GM23338 (cell line): ENCODE measurements around the gene UBALD2. TPM values are rescaled to one million over a fixed set of nuclear protein-coding genes. Genes with fewer than 3 reads are reported as not detected.

Source experiments
- ATAC-seq: fragments of 200-7000 bp; cut with Tn5 transposase; 3 replicates; pipeline ENCODE4 v1.9.1; 2020
- DNase-seq: peaks from one replicate; pipeline ENCODE4 v3.0.0-alpha.2; 2015; ENCODE audit warnings: low spot score
- H2AFZ ChIP-seq: fragments of 200-600 bp; sonication (generic); 2 replicates; pipeline ENCODE4 v1.8.0; 2016; ENCODE audit warnings: antibody characterized with exemption, mild to moderate bottlenecking, moderate library complexity
- H3F3A ChIP-seq: fragments of 200-600 bp; sonication (generic); replicated peaks from 2 replicates; pipeline ENCODE4 v1.8.0; 2017; ENCODE audit warnings: antibody characterized with exemption, mixed run types, low read depth
- H3K27ac ChIP-seq: fragments of 200-600 bp; sonication (generic); 2 replicates; pipeline ENCODE4 v1.6.1; 2016; ENCODE audit warnings: low read depth
- H3K27me3 ChIP-seq: fragments of 200-600 bp; sonication (generic); 2 replicates; pipeline ENCODE4 v1.8.0; 2016; ENCODE audit warnings: mild to moderate bottlenecking, mixed run types, moderate library complexity; ENCODE audit not compliant: insufficient read depth
- H3K36me3 ChIP-seq: fragments of 200-600 bp; sonication (generic); 2 replicates; pipeline ENCODE4 v1.8.0; 2016; ENCODE audit warnings: mild to moderate bottlenecking; ENCODE audit not compliant: insufficient read depth
- H3K4me1 ChIP-seq: fragments of 200-600 bp; sonication (generic); 2 replicates; pipeline ENCODE4 v1.8.0; 2016; ENCODE audit warnings: mild to moderate bottlenecking, moderate library complexity; ENCODE audit not compliant: insufficient read depth
- H3K4me2 ChIP-seq: fragments of 200-600 bp; sonication (generic); 2 replicates; pipeline ENCODE4 v1.7.1; 2017; ENCODE audit warnings: mixed run types
- H3K4me3 ChIP-seq: fragments of 200-600 bp; sonication (generic); 2 replicates; pipeline ENCODE4 v1.6.1; 2016; ENCODE audit warnings: mixed run types
- H3K79me2 ChIP-seq: fragments of 200-600 bp; sonication (generic); replicated peaks from 2 replicates; pipeline ENCODE4 v1.8.0; 2017; ENCODE audit warnings: mild to moderate bottlenecking; ENCODE audit not compliant: insufficient read depth
- H3K9me2 ChIP-seq: fragments of 200-600 bp; sonication (generic); 2 replicates; pipeline ENCODE4 v1.8.0; 2017; ENCODE audit not compliant: insufficient read depth
- H4K20me1 ChIP-seq: fragments of 200-600 bp; sonication (generic); replicated peaks from 2 replicates; pipeline ENCODE4 v1.8.0; 2017; ENCODE audit warnings: mild to moderate bottlenecking; ENCODE audit not compliant: insufficient read depth
- H3K27ac Mint-ChIP-seq: 2 replicates; pipeline ENCODE4 v1.8.0; 2020; ENCODE audit warnings: inconsistent platforms, mild to moderate bottlenecking, moderate library complexity, mixed read lengths
- H3K27me3 Mint-ChIP-seq: 3 replicates; pipeline ENCODE4 v1.8.0; 2022; ENCODE audit warnings: low read depth, mild to moderate bottlenecking, moderate library complexity, mixed read lengths, inconsistent platforms; ENCODE audit not compliant: insufficient read depth, poor library complexity
- H3K36me3 Mint-ChIP-seq: 3 replicates; pipeline ENCODE4 v1.8.0; 2021; ENCODE audit warnings: low read depth, mild to moderate bottlenecking, inconsistent platforms, moderate library complexity, mixed read lengths
- H3K4me1 Mint-ChIP-seq: 3 replicates; pipeline ENCODE4 v1.8.0; 2020; ENCODE audit warnings: mild to moderate bottlenecking, inconsistent platforms, mixed read lengths
- H3K4me3 Mint-ChIP-seq: 3 replicates; pipeline ENCODE4 v1.8.0; 2021; ENCODE audit warnings: moderate library complexity, mild to moderate bottlenecking, inconsistent platforms, mixed read lengths
- H3K9me3 Mint-ChIP-seq: 3 replicates; pipeline ENCODE4 v1.8.0; 2020; ENCODE audit warnings: moderate library complexity, mild to moderate bottlenecking, inconsistent platforms, mixed read lengths
- CREB1 ChIP-seq: fragments of 250-450 bp; sonication (Bioruptor Pico); IDR thresholded peaks from 2 replicates; pipeline ENCODE4 v1.5.0; 2020; ENCODE audit warnings: low read depth, mild to moderate bottlenecking, moderate library complexity
- CTCF ChIP-seq, 2 experiments: fragments of 200-600 bp in 1 of 2; sonication (generic) in 1 of 2; conservative IDR thresholded peaks; 2 replicates each; pipeline versions ENCODE4 v1.5.1 to v1.6.1; 2016 to 2017; ENCODE audit warnings: antibody characterized with exemption in 2 of 2, low read depth in 2 of 2, mild to moderate bottlenecking in 2 of 2, moderate library complexity in 1 of 2
- EZH2 ChIP-seq: fragments of 200-600 bp; sonication (generic); IDR thresholded peaks from one replicate; pipeline ENCODE4 v1.8.0; 2017; ENCODE audit warnings: antibody characterized with exemption, mild to moderate bottlenecking, low read depth; ENCODE audit not compliant: unreplicated experiment
- EZH2phosphoT487 ChIP-seq: fragments of 200-600 bp; sonication (generic); IDR thresholded peaks from one replicate; pipeline ENCODE4 v1.8.1; 2018; ENCODE audit warnings: antibody characterized with exemption; ENCODE audit not compliant: unreplicated experiment
- JUNB ChIP-seq: IDR thresholded peaks from one replicate; pipeline ENCODE4 v1.6.1; 2016; ENCODE audit warnings: antibody characterized with exemption; ENCODE audit not compliant: unreplicated experiment
- NANOG ChIP-seq: IDR thresholded peaks from 2 replicates; pipeline ENCODE4 v1.6.1; 2016; ENCODE audit warnings: antibody characterized with exemption, borderline replicate concordance
- POLR2AphosphoS5 ChIP-seq: IDR thresholded peaks from 2 replicates; pipeline ENCODE4 v1.6.1; 2016; ENCODE audit warnings: antibody characterized with exemption, low read depth
- REST ChIP-seq: IDR thresholded peaks from one replicate; pipeline ENCODE4 v1.6.1; 2018; ENCODE audit warnings: antibody characterized with exemption; ENCODE audit not compliant: unreplicated experiment
- STAT1 ChIP-seq: IDR thresholded peaks from one replicate; pipeline ENCODE4 v1.6.1; 2016; ENCODE audit warnings: antibody characterized with exemption; ENCODE audit not compliant: unreplicated experiment
- ZNF114 ChIP-seq: fragments of 250-450 bp; sonication (Bioruptor Pico); IDR thresholded peaks from 2 replicates; pipeline ENCODE4 v1.5.0; 2020; ENCODE audit warnings: mild to moderate bottlenecking, moderate library complexity
- ZNF331 ChIP-seq: fragments of 250-450 bp; sonication (Bioruptor Pico); IDR thresholded peaks from 2 replicates; pipeline ENCODE4 v1.5.0; 2020; ENCODE audit warnings: low read depth, mild to moderate bottlenecking, moderate library complexity
- polyA plus RNA-seq: library from polyadenylated mRNA; unstranded; fragments of >200 nt; fragmentation: Nextera tagmentation; extraction: Ambion mirVana; gene quantifications from 2 replicates; pipeline ENCODE4 v1.2.1, GENCODE V29; 2016
- total RNA-seq: library from RNA; depleted of rRNA; stranded (reverse); fragments of >200 nt; shearing (Covaris generic); gene quantifications from 2 replicates; pipeline ENCODE4 v1.2.3, GENCODE V29; 2014

UBALD2 gene
- total and polyA plus RNA-seq, 2 experiments from 2014 or later, result 2.2 to 3.1 TPM

GRCh38 chr17:76260220-76260619 lies 4.9 kb upstream of the UBALD2 start:
- Mint-ChIP-seq H3K36me3 (0 out of 3 replicates have a peak, but pooled peaks cover 2% of the 10 kb centered on the region), H3K4me3 (no peak overlapping the region), H3K9me3 (no peaks in the 10 kb centered on the region), H3K4me1 (peaks cover 18% of the 10 kb centered on the region), H3K27ac (no peak overlapping the region), H3K27me3 (peaks cover 13% of the 10 kb centered on the region)
- Histone ChIP-seq H3K4me1 (peaks cover 5% of the 10 kb centered on the region; the same call in 1 of the 2 replicates), H3K79me2 (no peaks in the 10 kb centered on the region), H3K27me3 (no peaks in the 10 kb centered on the region), H3K9me2 (no peaks in the 10 kb centered on the region), H4K20me1 (no peaks in the 10 kb centered on the region), H3K4me3 (no peak overlapping the region), H3K36me3 (no peaks in the 10 kb centered on the region), H2AFZ (no peak overlapping the region), H3K4me2 (no peak overlapping the region), H3F3A (0 out of 2 replicates have a peak, but pooled peaks cover 5% of the 10 kb centered on the region), H3K27ac (no peak overlapping the region)
- TF ChIP-seq POLR2AphosphoS5 (no peak), EZH2phosphoT487 (no peak), CTCF (conservative IDR thresholded peaks at IDR 0.05; ENCODE audit: low read depth in 2 of 2) (no peak), REST (no peak), CREB1 (CRISPR knock-in tag) (no peak), EZH2 (no peak), ZNF331 (CRISPR knock-in tag) (no peak)
- DNase-seq, result no peak
- ATAC-seq, result no peak

- H3K4me3 Mint-ChIP-seq, result no peak overlapping the region
- ATAC-seq, result no peak
- TF ChIP-seq NANOG, result no peak
- TF ChIP-seq CREB1 (CRISPR knock-in tag), result no peak
- TF ChIP-seq ZNF114 (CRISPR knock-in tag), result no peak
- TF ChIP-seq EZH2, result no peak
- TF ChIP-seq EZH2phosphoT487, result no peak
- no peak for TF ChIP-seq REST
- TF ChIP-seq STAT1, result no peak
- no peak for TF ChIP-seq POLR2AphosphoS5
- no peak for TF ChIP-seq JUNB
- no peak for TF ChIP-seq ZNF331 (CRISPR knock-in tag)
Measured at GRCh38 chr17:76260669-76261068, 4.5 kb upstream of the UBALD2 start.

More at GRCh38 chr17:76260669-76261068, 4.5 kb upstream of the UBALD2 start:
- no peak for DNase-seq
- H3K4me3 ChIP-seq, result no peak overlapping the region
- H4K20me1 ChIP-seq, result no peaks in the 10 kb centered on the region
- 0 out of 2 replicates have a peak, but pooled peaks cover 5% of the 10 kb centered on the region for H3F3A ChIP-seq
- 0 out of 2 replicates have a peak overlapping the region, but pooled peaks have one; percentile 39 for H3K27ac ChIP-seq
- no peaks in the 10 kb centered on the region for H3K27me3 ChIP-seq
- H3K4me1 ChIP-seq, result peaks cover 5% of the 10 kb centered on the region; the same call in 1 of the 2 replicates
- H2AFZ ChIP-seq, result peak overlapping the region; percentile 87; the same call in 1 of the 2 replicates
- no peaks in the 10 kb centered on the region for H3K79me2 ChIP-seq
- H3K36me3 ChIP-seq, result no peaks in the 10 kb centered on the region
- no peaks in the 10 kb centered on the region for H3K9me2 ChIP-seq
- H3K9me3 Mint-ChIP-seq, result no peaks in the 10 kb centered on the region
- H3K4me2 ChIP-seq, result no peak overlapping the region
- no peak overlapping the region for H3K27ac Mint-ChIP-seq
- peaks cover 15% of the 10 kb centered on the region for H3K4me1 Mint-ChIP-seq
- 0 out of 3 replicates have a peak, but pooled peaks cover 2% of the 10 kb centered on the region for H3K36me3 Mint-ChIP-seq
- H3K27me3 Mint-ChIP-seq, result peaks cover 9% of the 10 kb centered on the region
